22Rv1 (cell line): Measurements from ENCODE around the gene SLC24A4.

Experiments
- CTCF ChIP-seq: fragments of 450-650 bp; IDR thresholded peaks from 2 replicates; pipeline ENCODE4 v1.5.1; 2017; ENCODE audit warnings: mild to moderate bottlenecking
- ZFX ChIP-seq: fragments of 450-650 bp; IDR thresholded peaks from 2 replicates; pipeline ENCODE4 v1.6.1; 2017; ENCODE audit warnings: antibody characterized with exemption, borderline replicate concordance

GRCh38 chr14:92494512-92494911 lies 171.5 kb downstream of the SLC24A4 start:
- TF ChIP-seq CTCF (no peak), ZFX (no peak)
